HCT116 (cell line): ENCODE data around the gene GPX1. TPM values are rescaled to one million over a fixed set of nuclear protein-coding genes. Genes with fewer than 3 reads are reported as not detected.
"Not testable (repeated sequence)": the region's sequence is repeated elsewhere in the genome, so short reads cannot be mapped to it uniquely, and the experiment has no call there.

Source experiments
- ATAC-seq: fragments of 200-7000 bp; cut with Tn5 transposase; 2 replicates; pipeline ENCODE4 v1.9.1; 2020; ENCODE audit warnings: mild to moderate bottlenecking, moderate library complexity
- BruUV-seq: library from RNA; stranded (reverse); fragments of 400-500 nt; replicated peaks from 2 replicates; lab custom pipeline; 2021; lab: Mats Ljungman, UMichigan
- CTCF ChIA-PET: fragments of 300-600 bp; sonication (Branson Sonifier 250); formaldehyde crosslinking; loops from one replicate; lab custom pipeline; 2021; ENCODE audit warnings: antibody characterized with exemption; lab: Charles Lee
- POLR2A ChIA-PET: fragments of 300-600, 350-600 bp; sonication (Branson Sonifier 250); formaldehyde crosslinking; loops from one replicate; lab custom pipeline; 2021; ENCODE audit warnings: antibody characterized with exemption; lab: Charles Lee
- RAD21 ChIA-PET, 2 experiments: fragments of 300-600 bp; sonication (Branson Sonifier 250); formaldehyde crosslinking; loops; one replicate each; lab custom pipeline; 2023; ENCODE audit warnings: low total read pairs in 2 of 2; ENCODE audit not compliant: uncharacterized antibody in 2 of 2, unreplicated experiment in 2 of 2, low non-redundant PET in 1 of 2; lab: Charles Lee
- DNase-seq: peaks from one replicate; pipeline ENCODE4 v3.0.0-alpha.2; 2010; ENCODE audit warnings: low read depth, low spot score
- H2AFZ ChIP-seq: fragments of 200-600 bp; shearing (Covaris generic), sonication (generic); 2 replicates; pipeline ENCODE4 v1.6.1; 2017; ENCODE audit warnings: low read depth, mixed run types, mixed read lengths, antibody characterized with exemption, low read length; ENCODE audit not compliant: poor library complexity, severe bottlenecking
- H3K27ac ChIP-seq: 2 replicates; pipeline ENCODE4 v1.5.1; 2012; ENCODE audit warnings: low read depth, low read length
- H3K27me3 ChIP-seq: fragments of 200-600 bp; sonication (generic); 2 replicates; pipeline ENCODE4 v1.6.1; 2016; ENCODE audit warnings: mixed run types, low read length, mixed read lengths; ENCODE audit not compliant: insufficient read depth
- H3K36me3 ChIP-seq, 2 experiments: fragments of 200-500 bp in 1 of 2; fragments of 200-600 bp in 1 of 2; sonication (Bioruptor generic) in 1 of 2; sonication (generic) in 1 of 2; 2 replicates each; pipeline versions ENCODE4 v1.5.1 to v1.6.1; 2014 to 2016; ENCODE audit warnings: low read length in 2 of 2, inconsistent platforms in 1 of 2, mixed read lengths in 1 of 2, mixed run types in 1 of 2; ENCODE audit not compliant: insufficient read depth in 2 of 2, control insufficient read depth in 1 of 2
- H3K4me1 ChIP-seq, 2 experiments: fragments of 200-600 bp in 1 of 2; sonication (generic) in 1 of 2; 2 replicates each; pipeline versions ENCODE4 v1.5.1 to v1.6.1; 2012 to 2017; ENCODE audit warnings: low read length in 2 of 2, inconsistent platforms in 1 of 2, mild to moderate bottlenecking in 1 of 2, mixed read lengths in 1 of 2, mixed run types in 1 of 2, moderate library complexity in 1 of 2; ENCODE audit not compliant: insufficient read depth in 2 of 2, control insufficient read depth in 1 of 2
- H3K4me2 ChIP-seq: fragments of 200-600 bp; sonication (generic); 2 replicates; pipeline ENCODE4 v1.6.1; 2017; ENCODE audit warnings: mixed run types, low read length, mixed read lengths
- H3K4me3 ChIP-seq, 2 experiments: fragments of 200-600 bp in 1 of 2; sonication (generic) in 1 of 2; replicated peaks in 1 of 2; 2 replicates each; pipeline ENCODE4 v1.5.1; 2011 to 2016; ENCODE audit warnings: low read length in 2 of 2, control low read depth in 1 of 2, low read depth in 1 of 2, mild to moderate bottlenecking in 1 of 2, mixed read lengths in 1 of 2, mixed run types in 1 of 2
- H3K79me2 ChIP-seq: fragments of 200-600 bp; sonication (generic); 2 replicates; pipeline ENCODE4 v1.6.1; 2017; ENCODE audit warnings: mild to moderate bottlenecking, mixed run types, low read length, moderate library complexity, mixed read lengths; ENCODE audit not compliant: insufficient read depth
- H3K9ac ChIP-seq: fragments of 200-600 bp; sonication (generic); 2 replicates; pipeline ENCODE4 v1.6.1; 2016; ENCODE audit warnings: low read length, mixed read lengths
- H3K9me2 ChIP-seq: fragments of 200-600 bp; sonication (generic), shearing (Covaris generic); 2 replicates; pipeline ENCODE4 v1.6.1; 2017; ENCODE audit warnings: mixed run types, mild to moderate bottlenecking, moderate library complexity; ENCODE audit not compliant: insufficient read depth
- H3K9me3 ChIP-seq, 2 experiments: fragments of 200-500 bp in 1 of 2; fragments of 200-600 bp in 1 of 2; sonication (Bioruptor generic) in 1 of 2; sonication (generic) in 1 of 2; 2 replicates each; pipeline ENCODE4 v1.6.1; 2014 to 2017; ENCODE audit warnings: low read length in 2 of 2, mixed read lengths in 2 of 2, inconsistent platforms in 1 of 2, low read depth in 1 of 2, mild to moderate bottlenecking in 1 of 2, mixed run types in 1 of 2, moderate library complexity in 1 of 2; ENCODE audit not compliant: control insufficient read depth in 1 of 2, insufficient read depth in 1 of 2
- H4K20me1 ChIP-seq: fragments of 200-600 bp; sonication (generic), shearing (Covaris generic); 2 replicates; pipeline ENCODE4 v1.6.1; 2017; ENCODE audit warnings: mixed run types, mild to moderate bottlenecking, moderate library complexity; ENCODE audit not compliant: insufficient read depth
- CBX3 ChIP-seq: IDR thresholded peaks from 2 replicates; pipeline ENCODE4 v1.6.1; 2012; ENCODE audit warnings: low read depth
- CEBPB ChIP-seq: IDR thresholded peaks from 2 replicates; pipeline ENCODE4 v1.6.1; 2012; ENCODE audit warnings: low read depth
- EGR1 ChIP-seq: IDR thresholded peaks from 2 replicates; pipeline ENCODE4 v1.6.1; 2012; ENCODE audit warnings: low read depth
- ELF1 ChIP-seq: IDR thresholded peaks from 2 replicates; pipeline ENCODE4 v1.6.1; 2012; ENCODE audit warnings: low read depth, borderline replicate concordance
- EZH2 ChIP-seq: fragments of 200-600 bp; sonication (generic); IDR thresholded peaks from 2 replicates; pipeline ENCODE4 v1.6.1; 2017; ENCODE audit warnings: antibody characterized with exemption, mixed run types
- EZH2phosphoT487 ChIP-seq: fragments of 200-600 bp; IDR thresholded peaks from 2 replicates; pipeline ENCODE4 v1.6.1; 2018; ENCODE audit warnings: antibody characterized with exemption, borderline replicate concordance
- FOSL1 ChIP-seq: IDR thresholded peaks from 2 replicates; pipeline ENCODE4 v1.6.1; 2012; ENCODE audit warnings: low read depth
- JUND ChIP-seq: IDR thresholded peaks from 2 replicates; pipeline ENCODE4 v1.6.1; 2012
- MAX ChIP-seq: IDR thresholded peaks from 2 replicates; pipeline ENCODE4 v1.6.1; 2012
- POLR2A ChIP-seq: IDR thresholded peaks from 2 replicates; pipeline ENCODE4 v1.7.0; 2011; ENCODE audit warnings: borderline replicate concordance; ENCODE audit not compliant: insufficient read depth, insufficient read length; ENCODE audit errors: extremely low read depth
- RAD21 ChIP-seq: IDR thresholded peaks from 2 replicates; pipeline ENCODE4 v1.6.1; 2012; ENCODE audit warnings: low read depth, mild to moderate bottlenecking
- REST ChIP-seq: IDR thresholded peaks from 2 replicates; pipeline ENCODE4 v1.6.1; 2012; ENCODE audit warnings: low read depth
- SIN3A ChIP-seq: IDR thresholded peaks from 2 replicates; pipeline ENCODE4 v1.6.1; 2012; ENCODE audit warnings: low read depth
- SRF ChIP-seq: IDR thresholded peaks from 2 replicates; pipeline ENCODE4 v1.6.1; 2012; ENCODE audit warnings: low read depth
- TCF7L2 ChIP-seq: IDR thresholded peaks from 2 replicates; pipeline ENCODE4 v1.7.0; 2011; ENCODE audit warnings: borderline replicate concordance, inconsistent platforms; ENCODE audit not compliant: insufficient read depth, insufficient read length; ENCODE audit errors: extremely low read depth
- YY1 ChIP-seq: IDR thresholded peaks from 2 replicates; pipeline ENCODE4 v1.6.1; 2011; ENCODE audit warnings: low read length, low read depth, moderate library complexity, mild to moderate bottlenecking; ENCODE audit not compliant: insufficient replicate concordance; ENCODE audit errors: extremely low read depth
- ZNF274 ChIP-seq: fragments of 200-500 bp; sonication (Bioruptor generic); IDR thresholded peaks from 2 replicates; pipeline ENCODE4 v1.6.1; 2014; ENCODE audit warnings: mild to moderate bottlenecking, low read depth, low read length, inconsistent platforms
- intact Hi-C: fragments of 100-400 bp; cut with micrococcal nuclease; formaldehyde crosslinking; loops from 2 replicates; pipeline ENCODE4 v1.10.0; 2022
- total RNA-seq: library from RNA; stranded (reverse); gene quantifications from one replicate; pipeline ENCODE4 v1.2.1, GENCODE V29; 2021; ENCODE audit not compliant: unreplicated experiment
- TF ChIP-seq, protein P1 (sequence below): IDR thresholded peaks from 2 replicates; pipeline ENCODE4 v1.6.1; 2012
- TF ChIP-seq, protein P2 (sequence below), 3 experiments: fragments of 200-600 bp in 1 of 3; sonication (generic) in 1 of 3; IDR thresholded peaks in 2 of 3; conservative IDR thresholded peaks in 1 of 3; 2 replicates each; pipeline ENCODE4 v1.5.1; 2012 to 2017; ENCODE audit warnings: low read depth in 2 of 3, low read length in 2 of 3, antibody characterized with exemption in 1 of 3, borderline replicate concordance in 1 of 3, control low read depth in 1 of 3, mild to moderate bottlenecking in 1 of 3, mixed read lengths in 1 of 3, mixed run types in 1 of 3, moderate library complexity in 1 of 3; ENCODE audit not compliant: insufficient read depth in 1 of 3

Gene GPX1
- total RNA-seq, 1 experiment from 2014 or later: 330 TPM

DNA sequence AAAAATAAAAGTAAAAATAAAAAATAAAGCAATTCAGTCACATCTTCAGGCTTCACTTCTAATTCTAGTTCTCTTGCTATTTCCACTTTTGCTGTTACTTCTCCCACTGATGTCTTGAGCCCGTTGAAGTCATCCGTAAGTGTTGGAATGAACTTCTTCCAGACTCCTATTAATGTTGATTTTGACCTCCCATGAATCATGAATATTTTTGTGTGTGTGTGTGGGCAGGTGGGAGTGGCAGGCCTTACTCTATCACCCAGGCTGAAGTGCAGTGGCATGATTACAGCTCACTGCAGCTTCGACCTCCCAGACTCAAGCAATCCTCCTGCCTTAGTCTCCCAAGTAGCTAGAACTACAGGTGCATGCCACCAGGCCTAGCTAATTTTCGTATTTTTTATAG lies 29.0 kb downstream of the GPX1 start:
- no peaks in the 10 kb centered on the region for H3K9me2 ChIP-seq
- no peaks in the 10 kb centered on the region for H4K20me1 ChIP-seq
- no peak overlapping the region for H3K9ac ChIP-seq
- BruUV-seq: no TSS peak
- CTCF ChIA-PET: no interaction called here
- H3K36me3 ChIP-seq: peaks cover 39 to 46% of the 10 kb centered on the region in 2 experiments
- H3K27ac ChIP-seq: no peak overlapping the region
- H3K79me2 ChIP-seq: peaks cover 12% of the 10 kb centered on the region; the same call in 1 of the 2 replicates
- TF ChIP-seq, protein P1, sequence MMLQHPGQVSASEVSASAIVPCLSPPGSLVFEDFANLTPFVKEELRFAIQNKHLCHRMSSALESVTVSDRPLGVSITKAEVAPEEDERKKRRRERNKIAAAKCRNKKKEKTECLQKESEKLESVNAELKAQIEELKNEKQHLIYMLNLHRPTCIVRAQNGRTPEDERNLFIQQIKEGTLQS: no peak
- TF ChIP-seq EZH2 (no peak), YY1 (no peak), ELF1 (no peak), EZH2phosphoT487 (no peak), REST (no peak), CEBPB (no peak), FOSL1 (no peak), ZNF274 (no peak), SIN3A (no peak), TCF7L2 (no peak), EGR1 (no peak), POLR2A (no peak), MAX (no peak), JUND (no peak), SRF (no peak), CBX3 (no peak), RAD21 (no peak)
- TF ChIP-seq, protein P2, sequence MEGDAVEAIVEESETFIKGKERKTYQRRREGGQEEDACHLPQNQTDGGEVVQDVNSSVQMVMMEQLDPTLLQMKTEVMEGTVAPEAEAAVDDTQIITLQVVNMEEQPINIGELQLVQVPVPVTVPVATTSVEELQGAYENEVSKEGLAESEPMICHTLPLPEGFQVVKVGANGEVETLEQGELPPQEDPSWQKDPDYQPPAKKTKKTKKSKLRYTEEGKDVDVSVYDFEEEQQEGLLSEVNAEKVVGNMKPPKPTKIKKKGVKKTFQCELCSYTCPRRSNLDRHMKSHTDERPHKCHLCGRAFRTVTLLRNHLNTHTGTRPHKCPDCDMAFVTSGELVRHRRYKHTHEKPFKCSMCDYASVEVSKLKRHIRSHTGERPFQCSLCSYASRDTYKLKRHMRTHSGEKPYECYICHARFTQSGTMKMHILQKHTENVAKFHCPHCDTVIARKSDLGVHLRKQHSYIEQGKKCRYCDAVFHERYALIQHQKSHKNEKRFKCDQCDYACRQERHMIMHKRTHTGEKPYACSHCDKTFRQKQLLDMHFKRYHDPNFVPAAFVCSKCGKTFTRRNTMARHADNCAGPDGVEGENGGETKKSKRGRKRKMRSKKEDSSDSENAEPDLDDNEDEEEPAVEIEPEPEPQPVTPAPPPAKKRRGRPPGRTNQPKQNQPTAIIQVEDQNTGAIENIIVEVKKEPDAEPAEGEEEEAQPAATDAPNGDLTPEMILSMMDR (IDR thresholded peaks at IDR 0.05 in 2 of 3, conservative IDR thresholded peaks at IDR 0.05 in 1 of 3; ENCODE audit: borderline replicate concordance in 1 of 3, insufficient read depth in 1 of 3, low read depth in 2 of 3, low read length in 2 of 3): no peak
- H3K9me3 ChIP-seq: no peaks in the 10 kb centered on the region
- H2AFZ ChIP-seq: no peak overlapping the region
- RAD21 ChIA-PET: no interaction called here
- no peak overlapping the region for H3K4me2 ChIP-seq
- DNase-seq (no peak), ATAC-seq (no peak)
- no peaks in the 10 kb centered on the region for H3K4me1 ChIP-seq
- H3K27me3 ChIP-seq: no peaks in the 10 kb centered on the region
- no peak overlapping the region for H3K4me3 ChIP-seq
- intact Hi-C loops: loop anchor here (5.0 kb wide), 1 partner anchor 118 kb away; no protein-coding TSS in a partner anchor
- POLR2A ChIA-PET: no interaction called here

GRCh38 chr3:49328350-49328749 lies 29.8 kb downstream of the GPX1 start:
- RAD21 ChIA-PET, H4K20me1 ChIP-seq, H3K4me3 ChIP-seq, H3K27me3 ChIP-seq, H2AFZ ChIP-seq, H3K4me2 ChIP-seq, DNase-seq, POLR2A ChIA-PET, H3K9ac ChIP-seq, H3K9me3 ChIP-seq, CTCF ChIA-PET, BruUV-seq, ATAC-seq, H3K9me2 ChIP-seq, H3K27ac ChIP-seq, H3K4me1 ChIP-seq: not testable (repeated sequence)
- Histone ChIP-seq H3K79me2 (peaks cover 14% of the 10 kb centered on the region; the same call in 1 of the 2 replicates), H3K36me3 (peaks cover 34 to 42% of the 10 kb centered on the region in 2 experiments)
- intact Hi-C loops: loop anchor here (5.0 kb wide), 1 partner anchor 119 kb away; no protein-coding TSS in a partner anchor
